HEK293T (cell line): ENCODE data around the gene FBXW5.

Source experiments
- CTCF ChIA-PET: fragments of 350-600 bp; formaldehyde crosslinking; extraction: SDS; loops from one replicate; lab custom pipeline; 2021; ENCODE audit warnings: antibody characterized with exemption, inconsistent platforms; lab: Yijun Ruan, JAX
- POLR2A ChIA-PET: fragments of 350-600 bp; formaldehyde crosslinking; extraction: SDS; loops from one replicate; lab custom pipeline; 2020; ENCODE audit warnings: antibody characterized with exemption, inconsistent platforms; lab: Yijun Ruan, JAX
- DNase-seq: peaks from one replicate; pipeline ENCODE4 v3.0.0; 2012; ENCODE audit warnings: mixed read lengths; ENCODE audit errors: extremely low spot score
- ARNT ChIP-seq: fragments of 450-650 bp; IDR thresholded peaks from 2 replicates; pipeline ENCODE4 v1.6.1; 2017; ENCODE audit warnings: mild to moderate bottlenecking
- BHLHE40 ChIP-seq: fragments of 450-650 bp; IDR thresholded peaks from 2 replicates; pipeline ENCODE4 v1.6.1; 2016; ENCODE audit warnings: mild to moderate bottlenecking, moderate library complexity, borderline replicate concordance
- CTBP1 ChIP-seq: fragments of 450-650 bp; IDR thresholded peaks from 2 replicates; pipeline ENCODE4 v1.6.1; 2016; ENCODE audit warnings: borderline replicate concordance
- ELF4 ChIP-seq: fragments of 450-650 bp; IDR thresholded peaks from 2 replicates; pipeline ENCODE4 v1.6.1; 2017; ENCODE audit warnings: antibody characterized with exemption
- FOXA1 ChIP-seq: fragments of 450-650 bp; IDR thresholded peaks from 2 replicates; pipeline ENCODE4 v1.6.1; 2016; ENCODE audit warnings: mild to moderate bottlenecking
- FOXK2 ChIP-seq: fragments of 450-650 bp; IDR thresholded peaks from 2 replicates; pipeline ENCODE4 v1.6.1; 2016; ENCODE audit warnings: mild to moderate bottlenecking
- FOXM1 ChIP-seq: fragments of 450-650 bp; IDR thresholded peaks from 2 replicates; pipeline ENCODE4 v1.6.1; 2017; ENCODE audit warnings: mild to moderate bottlenecking, borderline replicate concordance
- HDGF ChIP-seq: fragments of 450-650 bp; IDR thresholded peaks from 2 replicates; pipeline ENCODE4 v1.6.1; 2017; ENCODE audit warnings: antibody characterized with exemption, borderline replicate concordance
- L3MBTL2 ChIP-seq: fragments of 450-650 bp; conservative IDR thresholded peaks from 2 replicates; pipeline ENCODE4 v1.6.1; 2016; ENCODE audit warnings: mild to moderate bottlenecking
- LEF1 ChIP-seq: fragments of 450-650 bp; IDR thresholded peaks from 2 replicates; pipeline ENCODE4 v1.6.1; 2017; ENCODE audit warnings: mild to moderate bottlenecking, borderline replicate concordance
- NFRKB ChIP-seq: fragments of 450-650 bp; IDR thresholded peaks from 2 replicates; pipeline ENCODE4 v1.6.1; 2016; ENCODE audit warnings: mild to moderate bottlenecking, moderate library complexity
- SP1 ChIP-seq: fragments of 450-650 bp; IDR thresholded peaks from 2 replicates; pipeline ENCODE4 v1.6.1; 2017
- SUZ12 ChIP-seq: fragments of 450-650 bp; IDR thresholded peaks from 2 replicates; pipeline ENCODE4 v1.6.1; 2016; ENCODE audit warnings: mild to moderate bottlenecking
- TARDBP ChIP-seq: fragments of 450-650 bp; IDR thresholded peaks from 2 replicates; pipeline ENCODE4 v1.6.1; 2016
- ZNF384 ChIP-seq: fragments of 450-650 bp; IDR thresholded peaks from 2 replicates; pipeline ENCODE4 v1.6.1; 2016
- TF ChIP-seq, protein P1 (sequence below): fragments of 450-650 bp; IDR thresholded peaks from 2 replicates; pipeline ENCODE4 v1.6.1; 2016

FBXW5 gene

GRCh38 chr9:136926154-136926704, 18.3 kb downstream of the FBXW5 start:
- CTCF ChIA-PET = no interaction called here
- no peak for DNase-seq
- POLR2A ChIA-PET = interaction anchor here (1.2 kb wide), 1 partner anchor 160 kb away, joined by 3 read pairs; no protein-coding TSS in a partner anchor
- TF ChIP-seq FOXK2 (no peak), SP1 (no peak), L3MBTL2 (no peak), TARDBP (no peak), FOXA1 (no peak)

- CTCF ChIA-PET = interaction anchor here (1.0 kb wide), 1 partner anchor 104 kb away, joined by 4 read pairs; no protein-coding TSS in a partner anchor
- no peak for DNase-seq
- POLR2A ChIA-PET = interaction anchor here (1.2 kb wide), 1 partner anchor 159 kb away, joined by 3 read pairs; no protein-coding TSS in a partner anchor
- TF ChIP-seq TARDBP (no peak), LEF1 (no peak), BHLHE40 (no peak), L3MBTL2 (no peak), ZNF384 (no peak)
Observed at GRCh38 chr9:136925414-136926153, 19.0 kb downstream of the FBXW5 start.

GRCh38 chr9:136923881-136924280, 20.7 kb downstream of the FBXW5 start:
- ChIA-PET CTCF (no interaction called here), POLR2A (interaction anchor here (1.5 kb wide), 1 partner anchor 54 kb away, joined by 3 read pairs; no protein-coding TSS in a partner anchor)
- DNase-seq = no peak
- no peak for TF ChIP-seq LEF1
- TF ChIP-seq CTBP1 = no peak

GRCh38 chr9:136922540-136922939, 22.0 kb downstream of the FBXW5 start:
- DNase-seq = no peak
- CTCF ChIA-PET = no interaction called here
- POLR2A ChIA-PET = no interaction called here
- TF ChIP-seq FOXA1 = no peak
- no peak for TF ChIP-seq SUZ12
- no peak for TF ChIP-seq FOXK2
- TF ChIP-seq TARDBP = no peak
- TF ChIP-seq, protein P1, sequence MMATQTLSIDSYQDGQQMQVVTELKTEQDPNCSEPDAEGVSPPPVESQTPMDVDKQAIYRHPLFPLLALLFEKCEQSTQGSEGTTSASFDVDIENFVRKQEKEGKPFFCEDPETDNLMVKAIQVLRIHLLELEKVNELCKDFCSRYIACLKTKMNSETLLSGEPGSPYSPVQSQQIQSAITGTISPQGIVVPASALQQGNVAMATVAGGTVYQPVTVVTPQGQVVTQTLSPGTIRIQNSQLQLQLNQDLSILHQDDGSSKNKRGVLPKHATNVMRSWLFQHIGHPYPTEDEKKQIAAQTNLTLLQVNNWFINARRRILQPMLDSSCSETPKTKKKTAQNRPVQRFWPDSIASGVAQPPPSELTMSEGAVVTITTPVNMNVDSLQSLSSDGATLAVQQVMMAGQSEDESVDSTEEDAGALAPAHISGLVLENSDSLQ = no peak
- no peak for TF ChIP-seq HDGF
- TF ChIP-seq ARNT = no peak
- no peak for TF ChIP-seq L3MBTL2
- no peak for TF ChIP-seq SP1
- TF ChIP-seq NFRKB = no peak
- no peak for TF ChIP-seq LEF1
- TF ChIP-seq ELF4 = no peak
- TF ChIP-seq ZNF384 = no peak
- no peak for TF ChIP-seq CTBP1
- no peak for TF ChIP-seq BHLHE40
- no peak for TF ChIP-seq FOXM1

DNA sequence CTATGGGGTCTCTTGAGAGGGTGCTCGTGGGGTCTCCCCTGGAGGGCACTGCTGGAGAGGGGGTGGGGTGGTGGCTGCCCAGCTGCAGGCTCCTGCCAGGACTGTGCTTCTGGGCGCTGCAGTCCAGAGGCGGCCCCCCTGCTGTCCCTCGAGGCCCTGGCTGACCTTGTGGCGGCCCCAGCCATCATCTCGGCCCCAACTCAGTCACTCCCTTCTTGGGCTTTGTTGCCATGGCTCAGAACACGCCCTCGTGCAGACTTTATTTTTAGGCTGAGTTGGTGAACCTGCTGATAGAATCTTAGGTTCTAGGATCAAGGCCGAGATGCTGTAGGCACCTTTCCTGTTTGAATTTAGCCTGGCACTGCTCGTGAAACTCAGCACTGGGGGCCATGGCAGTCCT, 22.8 kb downstream of the FBXW5 start:
- TF ChIP-seq, protein P1 = no peak
- TF ChIP-seq ELF4 = no peak
- TF ChIP-seq HDGF = no peak
- no peak for TF ChIP-seq FOXA1
- no peak for TF ChIP-seq FOXK2
- TF ChIP-seq L3MBTL2 = no peak
- no peak for TF ChIP-seq SP1
- TF ChIP-seq LEF1 = no peak
- TF ChIP-seq BHLHE40 = no peak
- no peak for TF ChIP-seq SUZ12
- no peak for TF ChIP-seq ARNT
- no peak for TF ChIP-seq NFRKB
- TF ChIP-seq ZNF384 = no peak
- no peak for TF ChIP-seq CTBP1
- no peak for TF ChIP-seq FOXM1
- no peak for TF ChIP-seq TARDBP
- no peak for DNase-seq
- ChIA-PET CTCF (no interaction called here), POLR2A (no interaction called here)

DNA sequence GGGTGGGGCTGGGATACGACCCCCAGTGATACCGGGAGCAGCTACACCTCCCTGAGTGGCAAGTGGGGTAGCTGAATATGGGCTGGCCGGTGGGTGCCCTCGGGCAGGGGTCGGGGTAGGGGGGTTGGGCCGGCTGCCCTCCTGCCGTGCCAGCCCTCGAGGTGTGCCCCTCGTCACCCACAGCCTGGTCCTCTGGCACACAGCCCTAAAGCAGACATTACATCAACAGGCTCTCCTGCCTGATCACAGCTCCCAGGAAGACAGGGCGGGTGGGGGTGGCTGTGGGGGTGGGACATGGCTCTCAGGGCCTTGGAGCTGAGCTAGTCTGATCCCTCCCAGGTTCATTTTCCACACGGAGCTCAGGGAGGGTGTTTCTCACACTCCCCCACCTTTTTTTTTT, 23.2 kb downstream of the FBXW5 start:
- CTCF ChIA-PET = no interaction called here
- POLR2A ChIA-PET = no interaction called here
- TF ChIP-seq CTBP1 = no peak
- TF ChIP-seq ZNF384 = no peak
- no peak for TF ChIP-seq L3MBTL2
- TF ChIP-seq TARDBP = no peak
- no peak for TF ChIP-seq FOXM1
- DNase-seq = no peak

DNA sequence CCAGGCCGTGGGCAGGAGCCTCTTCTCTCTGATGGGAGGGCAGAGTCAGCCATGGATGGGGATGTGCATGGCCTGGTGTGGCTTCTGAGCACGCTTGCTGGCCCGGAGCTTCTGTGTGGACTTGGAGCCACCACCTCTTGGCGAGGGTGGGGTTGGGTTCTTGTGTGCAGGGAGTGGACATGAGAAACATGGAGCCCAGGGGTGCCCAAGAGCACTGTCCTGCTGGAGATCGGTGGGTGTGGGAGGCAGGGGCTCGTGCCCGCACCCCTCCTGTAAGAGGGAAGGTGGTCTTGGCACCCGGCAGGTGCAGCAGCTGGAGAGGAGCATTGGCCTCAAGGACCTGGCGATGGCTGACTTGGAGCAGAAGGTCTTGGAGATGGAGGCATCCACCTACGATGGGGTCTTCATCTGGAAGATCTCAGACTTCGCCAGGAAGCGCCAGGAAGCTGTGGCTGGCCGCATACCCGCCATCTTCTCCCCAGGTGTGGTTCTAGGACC, 23.8 kb downstream of the FBXW5 start:
- TF ChIP-seq SUZ12 (no peak), CTBP1 (no peak), TARDBP (no peak), ARNT (no peak), ZNF384 (no peak), FOXM1 (no peak), NFRKB (no peak), FOXA1 (no peak), LEF1 (no peak), BHLHE40 (no peak), ELF4 (no peak), SP1 (no peak)
- TF ChIP-seq, protein P1 = no peak
- ChIA-PET CTCF (no interaction called here), POLR2A (no interaction called here)
- DNase-seq = no peak
